Memory B cell (primary cell): ENCODE results near the gene SLC26A11.

Experiments used
- ATAC-seq: fragments of 150-1000 bp; cut with Tn5 transposase; 2 replicates; pipeline ENCODE4 v1.10.0; 2021; ENCODE audit warnings: low read depth, mild to moderate bottlenecking, moderate library complexity
- DNase-seq, 2 donors: peaks; one replicate each; pipeline ENCODE4 v3.0.0; 2022; ENCODE audit warnings: low spot score in 2 of 2
- H3K27ac Mint-ChIP-seq: one replicate; pipeline ENCODE4 v1.8.0; 2022; ENCODE audit warnings: mild to moderate bottlenecking, moderate library complexity, mixed read lengths
- H3K27me3 Mint-ChIP-seq: one replicate; pipeline ENCODE4 v1.8.0; 2022; ENCODE audit warnings: mixed read lengths
- H3K36me3 Mint-ChIP-seq: one replicate; pipeline ENCODE4 v1.8.0; 2022; ENCODE audit warnings: mild to moderate bottlenecking, mixed read lengths
- H3K4me1 Mint-ChIP-seq: one replicate; pipeline ENCODE4 v1.8.0; 2022; ENCODE audit warnings: mixed read lengths
- H3K4me3 Mint-ChIP-seq: one replicate; pipeline ENCODE4 v1.8.0; 2022; ENCODE audit warnings: mild to moderate bottlenecking, moderate library complexity, mixed read lengths
- H3K9me3 Mint-ChIP-seq: one replicate; pipeline ENCODE4 v1.8.0; 2022; ENCODE audit warnings: mixed read lengths

The SLC26A11 gene

DNA sequence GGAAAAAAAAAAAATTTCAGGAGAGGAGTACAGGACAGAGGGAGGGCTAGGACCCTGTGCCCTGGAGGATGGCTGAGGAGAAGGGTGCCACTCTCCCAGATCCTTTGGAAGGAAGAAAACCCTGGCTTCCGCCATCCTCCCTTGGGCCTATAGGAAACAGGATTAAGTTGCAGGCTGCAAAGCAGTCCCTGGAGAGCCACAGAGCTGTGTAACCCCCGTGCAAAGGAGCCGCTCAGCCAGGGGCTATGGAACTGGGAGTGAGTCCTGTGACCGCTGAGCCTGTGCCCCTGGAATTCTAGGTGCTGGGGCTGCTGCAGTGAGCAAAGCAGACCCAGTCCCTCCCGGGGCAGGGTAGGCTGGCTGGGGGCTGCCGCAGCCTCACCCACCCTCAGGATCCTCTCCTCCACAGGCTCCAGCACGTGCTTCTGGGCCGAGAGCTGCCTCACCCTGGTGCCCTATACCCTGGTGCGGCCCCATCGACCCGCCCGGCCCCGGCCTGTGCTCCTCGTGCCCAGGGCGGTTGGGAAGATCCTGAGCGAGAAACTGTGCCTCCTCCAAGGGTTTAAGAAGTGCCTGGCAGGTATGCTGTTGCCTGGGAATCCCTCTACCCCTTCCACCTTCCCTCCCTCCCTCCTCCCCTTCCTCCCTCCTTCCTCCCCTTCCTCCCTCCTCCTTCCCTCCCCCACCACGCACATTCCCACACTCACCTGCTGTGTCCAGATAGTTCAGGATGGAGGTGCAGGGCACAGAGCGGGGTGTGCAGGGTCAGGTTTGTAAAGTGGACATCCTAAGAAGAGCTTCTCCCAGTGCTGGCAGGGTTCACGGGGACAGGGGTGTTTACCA lies 15.4 kb upstream of the SLC26A11 start:
- H3K36me3 Mint-ChIP-seq: peaks cover 1% of the 10 kb centered on the region
- H3K4me3 Mint-ChIP-seq: no peak overlapping the region
- no peaks in the 10 kb centered on the region for H3K4me1 Mint-ChIP-seq
- DNase-seq: no peak
- H3K27ac Mint-ChIP-seq: no peak overlapping the region
- no peaks in the 10 kb centered on the region for H3K27me3 Mint-ChIP-seq
- no peak for ATAC-seq
- H3K9me3 Mint-ChIP-seq: no peaks in the 10 kb centered on the region

DNA sequence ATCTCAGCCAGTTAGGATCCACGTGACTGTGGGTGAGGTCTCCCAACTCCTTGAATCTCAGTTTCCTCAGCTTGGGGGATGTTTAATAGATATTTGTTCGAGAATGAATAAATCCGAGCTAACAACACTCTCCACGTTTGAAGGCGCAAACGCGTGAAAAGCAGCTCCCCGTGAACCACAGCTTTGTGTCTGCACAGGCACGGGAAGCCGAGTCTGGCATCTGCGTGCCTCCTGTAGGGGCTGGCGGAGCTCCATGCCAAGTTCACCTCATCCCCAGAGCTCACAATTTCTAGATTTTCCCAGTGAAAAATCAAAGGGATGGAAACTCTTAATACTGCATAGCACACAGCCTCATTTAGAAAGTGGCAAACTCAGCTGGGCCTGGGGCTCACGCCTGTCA lies 14.4 kb upstream of the SLC26A11 start:
- H3K4me3 Mint-ChIP-seq: no peak overlapping the region
- no peak overlapping the region for H3K27ac Mint-ChIP-seq
- no peaks in the 10 kb centered on the region for H3K4me1 Mint-ChIP-seq

DNA sequence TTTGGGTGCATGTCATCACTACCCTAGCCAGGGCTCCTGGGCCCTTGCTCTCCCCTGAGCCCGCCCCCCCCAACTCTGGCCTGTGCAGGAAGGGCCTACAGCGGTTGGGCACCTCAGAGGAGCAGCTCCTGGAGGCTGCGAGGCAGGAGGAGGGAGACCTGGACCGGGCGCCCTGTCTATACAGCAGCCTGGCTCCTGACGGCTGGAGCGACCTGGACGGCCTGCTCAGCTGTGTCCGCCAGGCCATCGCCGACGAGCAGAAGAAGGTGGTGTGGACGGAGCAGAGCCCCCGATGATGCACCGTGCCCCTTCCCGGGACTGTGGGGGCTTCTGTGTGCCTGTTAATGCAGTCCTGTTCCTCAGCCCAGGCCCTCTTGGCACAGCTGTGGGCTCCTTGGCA lies 12.2 kb upstream of the SLC26A11 start:
- no peak overlapping the region for H3K27ac Mint-ChIP-seq
- no peaks in the 10 kb centered on the region for H3K9me3 Mint-ChIP-seq
- H3K27me3 Mint-ChIP-seq: no peaks in the 10 kb centered on the region
- H3K4me1 Mint-ChIP-seq: no peaks in the 10 kb centered on the region
- DNase-seq (no peak), ATAC-seq (no peak)
- H3K4me3 Mint-ChIP-seq: no peak overlapping the region
- peaks cover 8% of the 10 kb centered on the region for H3K36me3 Mint-ChIP-seq

More for the DNA sequence above, 14.4 kb upstream of the SLC26A11 start:
- no peak for DNase-seq
- no peak for ATAC-seq
- H3K27me3 Mint-ChIP-seq: no peaks in the 10 kb centered on the region
- H3K9me3 Mint-ChIP-seq: no peaks in the 10 kb centered on the region
- peaks cover 7% of the 10 kb centered on the region for H3K36me3 Mint-ChIP-seq

DNA sequence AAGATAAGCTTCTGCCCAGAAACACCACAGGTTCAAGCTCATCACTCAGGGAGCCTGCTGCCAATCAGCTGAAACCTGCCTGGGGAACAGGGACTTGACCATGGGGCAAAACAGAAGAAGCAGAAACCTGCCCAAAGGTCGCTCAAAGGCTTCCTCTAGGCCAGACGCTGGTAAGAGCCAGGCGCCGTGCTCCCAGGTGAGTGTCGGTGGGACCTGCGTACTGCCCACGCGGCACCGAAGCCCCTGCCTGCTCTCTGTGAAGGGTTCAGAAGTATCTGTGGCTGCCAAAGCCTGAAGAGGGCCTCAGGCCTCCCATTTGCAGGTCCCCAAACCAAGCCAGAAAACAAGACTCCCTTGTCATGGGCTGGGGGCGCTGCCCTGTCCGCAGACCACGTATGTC lies 10.5 kb upstream of the SLC26A11 start:
- Mint-ChIP-seq H3K27me3 (no peaks in the 10 kb centered on the region), H3K27ac (no peak overlapping the region), H3K9me3 (no peaks in the 10 kb centered on the region), H3K4me1 (no peaks in the 10 kb centered on the region), H3K36me3 (peaks cover 8% of the 10 kb centered on the region), H3K4me3 (no peak overlapping the region)
- ATAC-seq (no peak), DNase-seq (no peak)

DNA sequence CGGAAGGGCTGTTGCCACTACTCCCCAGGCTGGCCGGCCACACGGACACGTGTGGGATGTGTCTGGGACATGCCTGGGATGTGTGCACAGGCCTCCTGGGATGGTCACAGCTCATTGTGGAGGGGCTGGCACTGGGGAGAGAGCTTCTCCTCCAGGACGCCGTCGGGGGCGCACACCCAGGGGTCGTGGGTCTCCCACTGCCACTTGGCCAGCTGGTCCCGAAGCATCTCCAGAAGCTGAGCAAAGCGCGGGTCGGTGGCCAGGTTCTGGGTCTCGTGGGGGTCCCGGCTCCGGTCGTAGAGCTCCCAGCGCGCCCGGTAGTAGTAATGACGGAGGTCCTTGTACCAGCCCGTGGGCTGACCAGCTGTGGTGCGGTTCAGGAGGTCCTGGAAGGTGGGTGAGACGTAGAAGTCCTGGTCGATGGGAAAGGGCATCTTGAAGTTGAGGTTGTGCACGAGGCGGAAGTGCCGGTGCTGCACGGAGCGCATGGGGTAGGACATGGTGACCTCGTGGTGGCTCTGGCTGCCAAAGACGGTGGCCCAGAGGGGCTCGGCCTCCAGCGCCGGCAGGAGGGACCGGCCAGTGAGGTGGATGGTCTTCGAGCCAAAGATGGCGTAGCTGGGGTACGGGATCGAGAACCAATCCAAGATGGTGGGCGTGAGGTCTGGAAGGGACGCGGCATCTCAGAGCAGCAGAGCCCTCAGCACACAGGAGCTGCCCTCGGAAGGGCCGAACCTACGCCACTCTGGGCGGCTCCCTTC lies 9.7 kb upstream of the SLC26A11 start:
- Mint-ChIP-seq H3K4me3 (no peak overlapping the region), H3K9me3 (no peaks in the 10 kb centered on the region), H3K36me3 (peaks cover 8% of the 10 kb centered on the region), H3K27ac (no peak overlapping the region), H3K27me3 (no peaks in the 10 kb centered on the region), H3K4me1 (no peaks in the 10 kb centered on the region)
- ATAC-seq (no peak), DNase-seq (no peak)

DNA sequence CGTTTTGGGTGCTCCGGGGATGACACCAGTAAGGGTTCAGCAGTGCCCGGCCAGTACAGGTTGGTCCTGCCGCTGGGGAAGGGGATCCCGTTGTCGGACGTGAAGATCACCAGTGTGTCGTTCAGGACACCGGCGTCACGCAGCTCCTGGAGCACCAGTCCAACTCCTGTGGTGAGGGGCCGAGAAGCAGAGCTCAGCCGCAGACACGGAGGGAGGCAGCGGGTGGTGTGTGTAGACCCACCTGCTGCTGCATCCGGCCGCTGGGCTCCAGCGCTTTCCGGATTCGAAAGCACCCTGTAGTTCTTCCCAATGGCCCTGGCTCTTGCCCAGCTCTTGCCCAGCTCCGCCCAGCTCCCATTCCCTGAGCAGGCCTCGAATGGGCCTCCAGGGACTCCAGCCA lies 8.1 kb upstream of the SLC26A11 start:
- peaks cover 11% of the 10 kb centered on the region for H3K36me3 Mint-ChIP-seq
- no peaks in the 10 kb centered on the region for H3K9me3 Mint-ChIP-seq
- no peaks in the 10 kb centered on the region for H3K4me1 Mint-ChIP-seq
- no peak overlapping the region for H3K4me3 Mint-ChIP-seq
- H3K27ac Mint-ChIP-seq: no peak overlapping the region
- no peak for ATAC-seq
- H3K27me3 Mint-ChIP-seq: no peaks in the 10 kb centered on the region
- no peak for DNase-seq

DNA sequence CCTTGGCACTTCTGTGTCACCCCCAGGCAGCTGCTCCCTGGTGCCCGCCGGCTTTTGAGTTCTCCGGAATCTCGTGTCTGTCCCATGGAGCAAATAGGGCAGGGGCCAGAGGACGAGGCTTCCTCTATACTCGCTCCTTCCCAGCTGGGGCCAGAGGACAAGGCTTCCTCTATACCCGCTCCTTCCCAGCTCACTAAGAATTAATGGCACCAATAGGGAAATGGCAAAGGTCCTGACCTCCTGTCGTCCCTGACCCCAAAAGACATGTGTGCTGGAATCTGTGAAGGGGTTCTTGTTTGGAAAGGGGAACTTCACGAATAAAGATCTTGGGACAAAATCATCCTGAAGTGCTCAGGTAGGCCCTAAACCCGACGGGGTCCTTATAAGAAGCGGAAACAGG lies 7.7 kb upstream of the SLC26A11 start:
- H3K4me1 Mint-ChIP-seq: peaks cover 2% of the 10 kb centered on the region
- no peaks in the 10 kb centered on the region for H3K27me3 Mint-ChIP-seq
- ATAC-seq (no peak), DNase-seq (no peak)
- peaks cover 11% of the 10 kb centered on the region for H3K36me3 Mint-ChIP-seq
- no peak overlapping the region for H3K4me3 Mint-ChIP-seq
- H3K27ac Mint-ChIP-seq: no peak overlapping the region
- no peaks in the 10 kb centered on the region for H3K9me3 Mint-ChIP-seq

DNA sequence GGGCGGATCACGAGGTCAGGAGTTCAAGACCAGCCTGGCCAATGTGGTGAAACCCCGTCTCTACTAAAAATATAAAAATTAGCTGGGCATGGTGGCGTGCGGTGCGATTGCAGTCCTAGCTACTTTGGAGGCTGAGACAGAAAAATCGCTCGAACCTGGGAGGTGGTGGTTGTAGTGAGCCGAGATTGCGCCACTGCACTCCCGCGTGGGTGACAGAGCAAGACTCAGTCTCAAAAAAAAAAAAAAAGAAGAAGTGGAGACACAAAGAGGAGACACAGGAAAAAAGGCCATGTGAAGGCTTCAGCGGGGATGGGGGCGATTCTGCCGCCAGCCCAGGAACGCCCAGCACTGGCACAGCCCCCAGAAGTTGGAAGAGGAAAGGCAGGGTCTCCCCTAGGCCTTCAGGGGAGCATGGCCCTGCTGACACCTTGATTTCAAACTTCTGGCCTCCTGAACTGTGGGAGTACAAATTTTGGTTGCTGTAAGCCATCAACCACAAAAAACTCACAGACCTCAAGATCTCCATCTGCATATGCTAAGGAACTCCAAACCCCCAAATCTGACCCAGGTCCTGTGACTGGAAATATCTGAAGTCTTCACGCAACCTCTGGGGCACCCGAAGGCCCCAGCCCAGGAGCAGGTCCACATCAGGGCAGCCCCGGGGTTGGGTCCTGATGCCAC lies 7.1 kb upstream of the SLC26A11 start:
- Mint-ChIP-seq H3K4me3 (no peak overlapping the region), H3K4me1 (peaks cover 6% of the 10 kb centered on the region), H3K36me3 (peaks cover 11% of the 10 kb centered on the region), H3K27ac (no peak overlapping the region), H3K27me3 (no peaks in the 10 kb centered on the region), H3K9me3 (no peaks in the 10 kb centered on the region)
- DNase-seq: no peak
- peak; percentile 32 for ATAC-seq

DNA sequence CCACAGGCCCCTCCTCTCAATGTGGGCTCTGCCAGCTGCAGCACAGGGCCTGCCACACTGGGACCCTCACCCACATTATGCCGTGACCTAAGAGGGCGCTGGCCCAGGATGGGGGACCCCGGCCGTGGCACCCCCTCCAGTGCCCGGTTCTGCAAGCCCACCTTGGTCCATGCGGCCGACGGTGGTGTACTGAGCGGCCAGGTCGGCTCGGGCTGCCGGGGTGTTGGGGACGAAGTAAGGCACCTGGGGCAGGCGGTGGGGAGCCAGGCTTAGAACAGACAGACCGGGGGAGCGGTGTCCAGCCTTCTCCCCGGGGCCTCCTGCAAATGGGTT lies 6.6 kb upstream of the SLC26A11 start:
- Mint-ChIP-seq H3K4me1 (peaks cover 7% of the 10 kb centered on the region), H3K27ac (no peak overlapping the region), H3K27me3 (no peaks in the 10 kb centered on the region), H3K9me3 (no peaks in the 10 kb centered on the region), H3K4me3 (no peak overlapping the region), H3K36me3 (peaks cover 11% of the 10 kb centered on the region)
- DNase-seq (no peak), ATAC-seq (no peak)

DNA sequence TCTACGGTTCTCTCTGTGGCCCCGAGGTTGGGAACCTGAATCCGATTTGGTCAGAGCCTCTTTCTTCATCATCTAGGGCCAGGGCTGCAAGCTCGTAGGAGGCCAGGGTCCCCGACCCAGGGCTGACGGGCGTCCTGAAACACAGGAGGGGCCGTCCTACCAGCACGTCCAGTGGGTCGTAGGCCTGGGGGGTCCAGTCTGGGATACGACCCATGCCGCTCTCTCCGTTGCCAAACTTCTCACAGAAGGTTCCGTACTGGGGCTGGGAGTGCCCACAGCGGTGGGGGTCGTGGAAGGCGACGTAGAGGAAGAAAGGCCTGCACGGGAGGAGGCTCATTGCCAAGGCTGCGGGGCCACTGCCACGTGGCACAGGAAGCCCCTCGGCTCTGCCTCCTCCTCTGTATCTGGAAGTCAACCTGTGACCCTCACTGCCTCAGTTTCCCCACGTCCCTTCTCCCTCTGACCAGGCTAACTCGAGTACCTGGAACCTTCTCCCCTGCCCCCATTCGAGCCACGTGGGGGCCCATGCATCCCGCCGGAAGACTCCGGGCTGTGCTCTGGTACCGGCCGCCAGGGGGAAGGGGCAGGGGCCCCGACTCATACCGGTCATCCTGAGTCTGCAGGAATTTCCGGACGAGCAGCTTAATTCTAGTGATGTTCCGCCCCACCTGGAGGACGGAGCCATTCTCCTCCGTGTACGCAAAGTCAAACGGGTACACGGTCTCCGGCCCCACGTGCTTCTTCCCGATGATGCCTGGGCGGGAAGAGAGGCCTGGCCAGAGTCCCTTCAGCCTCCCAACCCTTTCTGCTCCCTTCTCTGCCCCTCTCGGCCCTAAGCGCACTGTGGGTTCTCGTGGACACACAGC lies 6.0 kb upstream of the SLC26A11 start:
- H3K36me3 Mint-ChIP-seq: peaks cover 11% of the 10 kb centered on the region
- DNase-seq (no peak), ATAC-seq (no peak)
- no peak overlapping the region for H3K27ac Mint-ChIP-seq
- no peaks in the 10 kb centered on the region for H3K27me3 Mint-ChIP-seq
- no peaks in the 10 kb centered on the region for H3K9me3 Mint-ChIP-seq
- H3K4me1 Mint-ChIP-seq: peaks cover 9% of the 10 kb centered on the region
- no peak overlapping the region for H3K4me3 Mint-ChIP-seq

DNA sequence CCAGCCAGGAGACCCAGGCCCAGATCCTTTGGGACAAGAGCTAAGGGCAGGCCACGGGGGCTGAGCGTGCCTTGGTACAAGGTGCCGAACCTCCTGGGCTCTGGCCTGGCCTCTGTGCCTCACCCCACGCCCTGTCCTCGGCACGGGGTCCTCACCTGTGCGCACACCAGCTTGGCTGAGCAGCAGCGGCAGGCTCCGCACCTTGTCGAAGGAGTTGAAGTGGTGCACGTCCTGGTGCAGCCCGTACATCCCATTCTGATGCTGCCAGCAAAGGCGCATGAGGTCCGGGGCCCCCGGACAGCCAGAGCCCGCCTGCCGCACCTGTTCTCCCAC lies 5.4 kb upstream of the SLC26A11 start:
- Mint-ChIP-seq H3K9me3 (no peaks in the 10 kb centered on the region), H3K27ac (no peak overlapping the region), H3K27me3 (no peaks in the 10 kb centered on the region), H3K4me3 (no peak overlapping the region), H3K36me3 (peaks cover 10% of the 10 kb centered on the region), H3K4me1 (peaks cover 15% of the 10 kb centered on the region)
- ATAC-seq (no peak), DNase-seq (no peak)

DNA sequence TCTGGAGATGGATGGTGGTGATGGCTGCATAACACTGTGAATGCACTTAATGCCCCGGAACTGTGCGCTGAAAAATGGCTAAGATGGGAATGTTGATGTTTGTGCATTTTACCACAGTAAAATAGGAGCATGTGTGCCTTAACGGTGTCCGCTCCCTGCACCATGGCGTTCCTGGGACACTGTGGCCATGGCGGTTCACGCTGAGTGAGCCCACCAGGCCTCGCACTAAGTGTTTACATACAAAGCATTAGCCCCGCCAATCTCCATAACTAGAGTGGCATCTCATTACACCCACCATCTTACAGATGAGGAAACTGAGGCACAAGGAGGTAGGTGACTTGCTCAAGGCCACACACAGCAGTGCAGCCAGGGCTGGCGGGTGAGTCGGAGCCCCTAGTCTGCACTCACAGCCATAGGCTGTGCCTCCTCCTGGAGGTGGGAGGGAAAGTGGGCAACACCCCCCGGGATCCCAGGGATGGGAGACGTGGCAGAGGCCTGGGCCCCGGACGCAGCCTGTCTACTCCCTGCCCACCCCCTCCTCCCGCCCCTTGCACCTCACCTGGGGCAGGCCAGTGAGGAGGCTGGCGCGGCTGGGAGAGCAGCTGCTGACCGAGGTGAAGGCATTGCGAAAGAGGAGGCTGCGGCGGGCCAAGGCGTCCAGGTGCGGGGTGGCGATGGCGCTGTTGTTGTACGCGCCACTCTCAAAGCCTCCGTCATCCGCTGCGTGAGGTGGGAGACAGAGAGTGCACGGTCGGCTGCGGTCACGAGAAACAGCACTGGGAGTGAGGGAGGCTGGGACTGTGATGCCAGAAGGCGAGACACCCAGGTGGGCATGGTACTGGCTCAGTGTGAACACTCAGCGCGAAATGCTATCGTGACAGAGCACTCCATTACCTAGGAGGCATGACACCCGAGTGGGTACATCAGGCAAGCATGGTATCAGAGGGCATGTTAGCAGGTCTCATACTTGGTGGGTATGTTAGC lies 3.5 kb upstream of the SLC26A11 start:
- Mint-ChIP-seq H3K9me3 (no peaks in the 10 kb centered on the region), H3K4me1 (peaks cover 16% of the 10 kb centered on the region), H3K27ac (no peak overlapping the region), H3K4me3 (no peak overlapping the region), H3K36me3 (peaks cover 3% of the 10 kb centered on the region), H3K27me3 (no peaks in the 10 kb centered on the region)
- DNase-seq (no peak), ATAC-seq (no peak)
